ENCODE measurements around the gene ARSK. TPM values are rescaled to one million over a fixed set of nuclear protein-coding genes. Genes with fewer than 3 reads are reported as not detected.

The ARSK gene
- total and polyA plus RNA-seq, 8 donors = 2.9 to 68.3 (median 4.9) TPM; not detected in 1

GRCh38 chr5:95591490-95591901, 36.6 kb downstream of the ARSK start:
- intact Hi-C loops (cut with DNase I; ENCODE audit: low total_unique reads) = no loop called here
- Histone ChIP-seq H3K9me3 (no peaks in the 10 kb centered on the region), H3K27me3 (no peaks in the 10 kb centered on the region), H3K27ac (no peak overlapping the region), H3K4me3 (no peak overlapping the region), H3K36me3 (peaks cover 0 to 6% (median 0%) of the 10 kb centered on the region in 4 donors), H3K4me1 (no peaks in the 10 kb centered on the region)
- no peak for DNase-seq
- WGBS, 5 donors = 81 to 85% (median 83%) methylated on average over 5 of the region's 5 CpGs
- TF ChIP-seq POLR2AphosphoS5 (IDR thresholded peaks at IDR 0.05) (peak in 1 of 3 donors; percentile 38), EP300 (IDR thresholded peaks at IDR 0.05) (no peak), CTCF (IDR thresholded peaks at IDR 0.05) (no peak)

GRCh38 chr5:95595289-95595931, 40.5 kb downstream of the ARSK start:
- WGBS, 5 donors = 88 to 96% (median 95%) methylated on average over 3 of the region's 3 CpGs
- Histone ChIP-seq H3K27ac (no peak overlapping the region), H3K36me3 (peaks cover 0 to 7% (median 0%) of the 10 kb centered on the region in 4 donors), H3K4me1 (no peaks in the 10 kb centered on the region), H3K27me3 (no peaks in the 10 kb centered on the region), H3K9me3 (no peaks in the 10 kb centered on the region), H3K4me3 (no peak overlapping the region)
- intact Hi-C loops (cut with DNase I; ENCODE audit: low total_unique reads) = no loop called here
- no peak for TF ChIP-seq POLR2A (IDR thresholded peaks at IDR 0.05)
- TF ChIP-seq EP300 (IDR thresholded peaks at IDR 0.05) = no peak
- TF ChIP-seq POLR2AphosphoS5 (IDR thresholded peaks at IDR 0.05) = no peak
- DNase-seq = no peak

- no peaks in the 10 kb centered on the region for H3K9me3 ChIP-seq
- H3K36me3 ChIP-seq = peaks cover 9 to 31% (median 19%) of the 10 kb centered on the region in 4 donors
- 82 to 90% (median 87%) methylated on average over 1 of the region's 1 CpG for WGBS, 5 donors
- no peak for DNase-seq
- H3K4me3 ChIP-seq = no peak overlapping the region
- no peak overlapping the region for H3K27ac ChIP-seq
- TF ChIP-seq POLR2AphosphoS5 (IDR thresholded peaks at IDR 0.05) (no peak), EP300 (IDR thresholded peaks at IDR 0.05) (no peak), CTCF (IDR thresholded peaks at IDR 0.05) (no peak), POLR2A (IDR thresholded peaks at IDR 0.05) (no peak)
- no peaks in the 10 kb centered on the region for H3K4me1 ChIP-seq
- intact Hi-C loops (cut with DNase I; ENCODE audit: low total_unique reads) = no loop called here
- no peaks in the 10 kb centered on the region for H3K27me3 ChIP-seq
These were observed 44.4 kb downstream of the ARSK start for GRCh38 chr5:95599252-95599651.

GRCh38 chr5:95600557-95600956, 45.7 kb downstream of the ARSK start:
- H3K4me1 ChIP-seq = no peaks in the 10 kb centered on the region
- intact Hi-C loops (cut with DNase I; ENCODE audit: low total_unique reads) = no loop called here
- 77 to 96% (median 89%) methylated on average over 1 of the region's 1 CpG for WGBS, 5 donors
- H3K4me3 ChIP-seq = no peak overlapping the region
- TF ChIP-seq EP300 (IDR thresholded peaks at IDR 0.05) (no peak), POLR2A (IDR thresholded peaks at IDR 0.05) (no peak), CTCF (IDR thresholded peaks at IDR 0.05) (no peak), POLR2AphosphoS5 (IDR thresholded peaks at IDR 0.05) (no peak)
- no peak overlapping the region for H3K27ac ChIP-seq
- DNase-seq = no peak
- no peaks in the 10 kb centered on the region for H3K9me3 ChIP-seq
- H3K36me3 ChIP-seq = peaks cover 9 to 31% (median 19%) of the 10 kb centered on the region in 4 donors
- no peaks in the 10 kb centered on the region for H3K27me3 ChIP-seq

GRCh38 chr5:95605786-95606185, 50.9 kb downstream of the ARSK start:
- Histone ChIP-seq H3K36me3 (peaks cover 9 to 26% (median 18%) of the 10 kb centered on the region in 4 donors), H3K9me3 (no peaks in the 10 kb centered on the region), H3K4me1 (no peaks in the 10 kb centered on the region), H3K27me3 (no peaks in the 10 kb centered on the region), H3K4me3 (no peak overlapping the region), H3K27ac (no peak overlapping the region)
- intact Hi-C loops (cut with DNase I; ENCODE audit: low total_unique reads) = no loop called here
- no peak for TF ChIP-seq POLR2A (IDR thresholded peaks at IDR 0.05)
- no peak for TF ChIP-seq EP300 (IDR thresholded peaks at IDR 0.05)
- no peak for TF ChIP-seq CTCF (IDR thresholded peaks at IDR 0.05)
- no peak for TF ChIP-seq POLR2AphosphoS5 (IDR thresholded peaks at IDR 0.05)
- WGBS, 5 donors = 96 to 100% (median 98%) methylated on average over 5 of the region's 5 CpGs
- DNase-seq = no peak
